ENCODE results near the gene ALKBH2.

Gene ALKBH2

DNA sequence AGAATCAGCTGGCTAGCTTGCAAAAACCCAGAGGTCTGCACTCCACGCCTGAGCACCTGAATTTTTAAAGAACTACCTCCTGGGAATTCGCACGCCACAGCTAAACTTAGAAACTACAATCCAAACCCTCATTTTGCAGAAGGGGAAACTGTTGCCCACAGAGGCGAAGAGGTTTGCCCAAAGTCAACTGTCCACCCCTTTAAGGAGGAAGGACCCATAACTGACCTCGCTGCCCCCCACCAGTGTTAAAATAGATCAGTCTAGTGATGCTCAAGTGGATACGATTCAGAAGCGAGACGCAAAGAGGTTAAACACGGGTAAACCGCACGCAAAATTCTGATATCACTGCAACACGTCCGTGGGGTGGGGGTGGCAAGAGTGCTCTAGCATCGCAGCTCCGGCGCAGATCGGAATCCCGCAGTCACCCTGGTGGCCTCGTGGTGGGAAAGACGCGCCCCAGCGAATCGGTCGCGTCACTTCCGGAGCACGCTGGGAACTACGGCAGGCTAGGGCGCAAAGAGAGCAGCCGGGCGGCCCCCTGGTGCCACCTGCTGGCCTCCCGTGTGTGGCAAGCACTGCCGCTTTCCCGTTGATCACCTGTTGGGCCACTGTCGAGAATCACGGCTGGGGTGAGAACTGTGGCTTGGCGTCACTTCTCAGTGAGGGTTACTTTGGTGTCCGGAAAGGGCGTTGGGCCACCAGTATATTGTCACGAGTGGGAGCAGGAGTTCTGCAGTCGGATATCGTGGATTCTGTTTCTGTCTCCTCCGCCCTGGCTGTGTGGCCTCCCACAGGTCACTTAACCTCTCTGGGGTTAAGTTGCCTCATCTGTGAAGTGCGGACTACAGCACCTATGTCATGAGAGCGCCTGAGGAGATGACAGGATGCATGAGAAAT is at the start of gene ALKBH2:
TSS of gene ALKBH2 (minus strand) at position 451 of the 897 bp plus-strand sequence. CDS start 686 bp downstream, outside the sequence.
- DNase-seq, result peak; percentile 86

DNA sequence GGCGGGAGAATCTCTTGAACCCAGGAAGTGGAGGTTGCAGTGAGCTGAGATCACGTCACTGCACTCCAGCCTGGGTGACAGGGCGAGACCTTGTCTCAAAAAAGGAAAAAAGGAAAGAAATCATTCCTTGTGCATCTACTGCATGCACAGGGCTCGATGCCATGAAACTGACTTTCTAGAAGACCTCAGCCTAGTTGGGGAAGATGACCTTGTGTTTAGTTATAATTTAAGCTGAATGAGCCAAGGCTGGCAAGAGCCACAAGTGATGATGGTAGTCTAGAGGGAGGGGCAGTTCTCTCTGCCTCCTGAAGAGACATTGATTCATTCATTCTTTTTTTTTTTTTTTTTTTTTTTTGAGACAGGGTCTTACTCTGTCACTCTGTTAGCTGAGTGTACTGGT is 47.3 kb upstream of the ALKBH2 start:
- no peak for DNase-seq

DNA sequence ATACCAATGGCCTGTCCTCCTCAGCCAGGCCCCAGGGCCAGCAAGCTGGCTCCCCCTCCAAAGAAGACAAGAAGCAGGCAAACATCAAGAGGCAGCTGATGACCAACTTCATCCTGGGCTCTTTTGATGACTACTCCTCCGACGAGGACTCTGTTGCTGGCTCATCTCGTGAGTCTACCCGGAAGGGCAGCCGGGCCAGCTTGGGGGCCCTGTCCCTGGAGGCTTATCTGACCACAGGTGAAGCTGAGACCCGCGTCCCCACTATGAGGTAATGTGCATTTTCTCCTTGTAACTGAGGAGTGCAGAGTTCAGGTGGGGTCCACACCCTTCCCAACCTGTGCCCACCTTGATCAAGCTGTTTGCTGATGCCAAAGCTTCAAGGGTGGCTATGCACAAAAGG is 46.5 kb upstream of the ALKBH2 start:
- DNase-seq, result no peak

DNA sequence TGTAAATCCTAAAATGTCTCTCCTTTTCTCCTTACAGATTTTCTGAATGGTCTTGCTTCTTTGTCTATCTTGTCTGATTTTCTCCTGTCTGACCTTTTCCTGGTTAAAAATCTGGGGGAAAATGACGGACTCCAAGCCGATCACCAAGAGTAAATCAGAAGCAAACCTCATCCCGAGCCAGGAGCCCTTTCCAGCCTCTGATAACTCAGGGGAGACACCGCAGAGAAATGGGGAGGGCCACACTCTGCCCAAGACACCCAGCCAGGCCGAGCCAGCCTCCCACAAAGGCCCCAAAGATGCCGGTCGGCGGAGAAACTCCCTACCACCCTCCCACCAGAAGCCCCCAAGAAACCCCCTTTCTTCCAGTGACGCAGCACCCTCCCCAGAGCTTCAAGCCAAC is 46.1 kb upstream of the ALKBH2 start:
- no peak for DNase-seq

- DNase-seq, result no peak
Measured at GRCh38 chr12:109137055-109137454, 43.8 kb upstream of the ALKBH2 start.

GRCh38 chr12:109134186-109134917 is 41.1 kb upstream of the ALKBH2 start:
- no peak for DNase-seq

GRCh38 chr12:109131154-109132050 is 38.1 kb upstream of the ALKBH2 start:
- no peak for DNase-seq

- DNase-seq, result no peak
Measured at GRCh38 chr12:109130297-109131153, 37.3 kb upstream of the ALKBH2 start.

GRCh38 chr12:109127533-109128242 is 34.4 kb upstream of the ALKBH2 start:
- DNase-seq, result no peak

GRCh38 chr12:109126784-109127183 is 33.5 kb upstream of the ALKBH2 start:
- no peak for DNase-seq

- no peak for DNase-seq
Measured at GRCh38 chr12:109125791-109126190, 32.5 kb upstream of the ALKBH2 start.

- DNase-seq, result no peak
Measured at GRCh38 chr12:109124878-109125648, 31.8 kb upstream of the ALKBH2 start.

- DNase-seq, result no peak
Measured at GRCh38 chr12:109121346-109121880, 28.1 kb upstream of the ALKBH2 start.

DNA sequence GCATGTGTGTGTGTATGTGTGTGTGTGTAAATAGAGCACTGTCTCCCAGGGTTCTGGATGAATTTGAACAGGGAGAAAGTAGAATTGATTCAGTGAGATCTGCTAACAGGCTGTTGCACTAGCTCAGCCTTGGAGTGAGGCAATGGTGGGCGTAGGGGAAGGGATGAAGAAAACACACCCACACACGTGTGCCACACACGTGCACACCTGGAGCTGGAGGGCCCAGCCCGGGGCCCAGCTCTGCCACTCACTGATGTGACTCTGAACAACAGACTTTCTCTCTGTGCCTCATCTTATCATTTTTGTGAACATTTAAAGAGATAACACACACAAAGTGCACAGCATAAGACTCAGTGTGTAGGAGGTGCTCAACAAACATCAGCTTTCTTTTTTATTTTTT is 27.3 kb upstream of the ALKBH2 start:
- no peak for DNase-seq

DNA sequence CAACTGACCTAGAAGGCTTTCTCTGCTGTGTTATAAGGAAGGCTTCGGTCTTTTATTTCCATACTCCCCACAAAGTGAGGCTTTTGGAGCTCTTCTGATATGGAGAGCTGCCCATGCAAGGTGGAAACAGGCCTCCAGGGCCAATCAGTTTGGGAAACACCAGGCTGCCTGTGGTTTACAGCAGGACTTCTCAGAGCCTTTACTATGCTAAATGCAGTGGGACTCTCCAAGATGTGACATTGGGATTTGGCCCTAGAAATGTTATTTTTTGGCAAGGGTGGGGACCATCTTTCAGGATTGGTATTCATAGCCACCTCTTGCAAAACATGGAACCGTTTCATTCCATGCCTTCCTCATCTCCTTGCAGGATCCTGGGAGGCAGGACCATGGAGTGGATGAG is 26.8 kb upstream of the ALKBH2 start:
- DNase-seq, result no peak

DNA sequence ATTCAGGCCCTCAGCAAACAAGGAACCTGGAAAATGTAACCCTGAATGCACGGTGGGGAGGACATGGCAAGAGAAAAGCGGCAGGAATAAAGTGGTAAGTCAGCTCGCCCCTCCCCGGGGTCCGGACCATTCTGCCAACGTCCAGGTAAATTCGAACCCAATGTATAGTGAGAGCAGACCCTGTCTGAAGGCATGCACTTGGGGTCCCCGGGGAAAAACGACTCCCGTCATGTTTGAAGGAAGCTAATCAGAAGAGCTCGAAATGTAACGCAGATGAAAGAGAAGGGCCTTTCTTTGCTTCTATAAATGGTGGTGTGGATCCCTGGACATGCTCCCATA is 23.3 kb upstream of the ALKBH2 start:
- no peak for DNase-seq

DNA sequence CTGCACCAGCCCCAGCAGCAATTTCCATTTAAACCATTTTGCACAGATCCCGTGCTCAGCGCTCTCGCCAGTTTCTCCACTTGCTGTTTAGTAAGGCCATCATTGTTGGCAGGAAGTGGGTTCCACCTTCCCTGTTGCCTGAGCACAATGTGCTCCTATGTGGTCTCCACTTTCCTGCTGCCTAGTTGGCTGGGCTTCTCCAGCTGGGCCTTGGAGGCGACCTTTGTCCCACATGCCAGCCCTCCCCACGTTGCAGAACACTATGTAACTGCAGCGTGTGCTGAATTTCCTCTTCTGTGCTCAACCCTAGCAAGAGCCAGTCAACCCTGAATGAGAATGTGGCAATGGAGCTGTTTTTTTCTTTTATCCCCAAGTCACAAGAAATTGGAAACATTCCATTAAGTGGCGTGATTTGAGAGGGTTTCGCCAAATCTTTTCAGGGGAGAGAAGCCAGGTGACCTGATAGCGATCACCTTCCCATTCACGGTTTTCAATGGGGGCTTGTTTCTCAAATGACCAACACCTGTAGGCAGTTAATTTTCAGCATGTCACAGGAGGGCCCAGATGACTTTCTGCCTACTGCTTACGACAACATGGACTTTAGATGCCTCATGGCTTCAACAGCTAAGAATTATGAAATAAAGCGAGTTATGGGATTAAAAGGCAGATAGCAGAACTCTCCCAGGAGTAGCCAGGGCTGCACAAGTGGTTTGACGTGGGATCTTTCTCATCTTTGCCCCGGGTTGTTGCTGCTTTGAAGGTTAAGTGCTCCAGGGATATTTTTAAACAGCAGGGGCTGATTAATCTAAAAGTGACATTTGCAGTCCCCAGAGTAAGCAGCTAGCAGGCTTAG is 22.7 kb upstream of the ALKBH2 start, which contains the start of gene ACACB:
TSS of gene ACACB (plus strand) at position 830 of the 853 bp plus-strand sequence. CDS start 22,819 bp downstream, outside the sequence.
- no peak for DNase-seq

DNA sequence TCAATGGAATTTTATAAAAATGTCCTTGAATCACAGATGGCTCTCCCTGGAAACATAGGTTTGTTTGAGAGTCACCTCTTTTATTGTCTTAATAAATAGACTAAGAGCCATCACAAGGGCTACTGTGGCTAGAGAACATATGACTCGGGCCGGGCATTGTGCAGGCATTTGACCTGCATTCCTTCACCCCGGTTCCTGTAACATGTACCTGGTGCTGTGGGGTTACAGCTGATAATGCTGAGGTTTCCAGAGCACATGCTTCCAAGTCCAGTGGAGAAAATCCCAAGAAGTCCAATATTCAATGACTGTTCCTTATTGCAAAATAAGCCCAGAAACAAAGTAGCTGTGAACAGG is 22.1 kb upstream of the ALKBH2 start:
- no peak for DNase-seq

DNA sequence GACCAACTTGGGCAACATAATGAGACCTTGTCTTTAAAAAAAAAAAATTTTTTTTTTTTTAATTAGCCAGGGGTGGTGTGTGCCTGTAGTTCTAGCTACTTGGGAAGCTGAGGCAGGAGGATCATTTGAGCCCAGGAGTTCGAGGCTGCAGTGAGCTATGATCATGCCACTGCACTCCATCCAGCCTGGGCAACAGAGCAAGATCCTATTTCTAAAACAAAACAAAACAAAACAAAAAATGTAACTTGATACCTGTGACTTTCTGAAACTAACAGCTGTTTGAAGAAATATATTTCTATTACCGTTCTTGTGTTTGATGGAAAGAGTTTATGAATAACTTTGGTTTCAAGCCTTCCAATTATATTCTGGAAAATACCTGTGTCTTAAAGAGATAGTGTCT is 21.4 kb upstream of the ALKBH2 start:
- no peak for DNase-seq

All from DMS153 (cell line).